HG03025 (cell line): ENCODE data around the gene XPNPEP1.

ENCODE experiments used
- ATAC-seq: cut with Tn5 transposase; IDR thresholded peaks from one replicate; pipeline ENCODE4 v1.9.1; 2021; ENCODE audit warnings: mild to moderate bottlenecking, moderate library complexity; ENCODE audit not compliant: unreplicated experiment, low FRiP score

The XPNPEP1 gene

DNA sequence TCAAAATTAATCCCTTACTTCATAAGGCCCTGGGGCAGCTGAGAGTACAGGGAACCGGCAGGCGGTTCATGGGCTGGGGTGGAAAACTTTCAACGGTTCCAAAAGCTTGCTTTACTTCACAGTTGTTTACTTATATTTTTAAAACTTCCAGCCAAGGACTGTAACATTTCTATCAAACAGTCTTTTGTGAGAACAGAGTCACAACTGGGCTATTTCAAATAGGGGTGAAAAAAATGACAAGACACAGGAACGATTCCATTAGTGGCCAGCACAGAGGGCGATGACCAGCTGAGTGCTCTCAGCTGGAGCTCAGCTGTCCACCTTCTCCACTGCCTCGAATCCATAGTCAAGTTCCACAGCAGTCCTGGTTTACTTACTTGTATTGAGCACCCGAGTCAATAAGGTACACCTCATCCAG lies 48.2 kb downstream of the XPNPEP1 start:
- ATAC-seq, result no peak

- ATAC-seq, result no peak
These were observed 51.8 kb downstream of the XPNPEP1 start for GRCh38 chr10:109871476-109871875.

- ATAC-seq, result no peak
These were observed 56.2 kb downstream of the XPNPEP1 start for GRCh38 chr10:109866995-109867635.

GRCh38 chr10:109866168-109866994 lies 56.9 kb downstream of the XPNPEP1 start:
- ATAC-seq, result no peak

- no peak for ATAC-seq
These were observed 59.5 kb downstream of the XPNPEP1 start for GRCh38 chr10:109863775-109864174.

DNA sequence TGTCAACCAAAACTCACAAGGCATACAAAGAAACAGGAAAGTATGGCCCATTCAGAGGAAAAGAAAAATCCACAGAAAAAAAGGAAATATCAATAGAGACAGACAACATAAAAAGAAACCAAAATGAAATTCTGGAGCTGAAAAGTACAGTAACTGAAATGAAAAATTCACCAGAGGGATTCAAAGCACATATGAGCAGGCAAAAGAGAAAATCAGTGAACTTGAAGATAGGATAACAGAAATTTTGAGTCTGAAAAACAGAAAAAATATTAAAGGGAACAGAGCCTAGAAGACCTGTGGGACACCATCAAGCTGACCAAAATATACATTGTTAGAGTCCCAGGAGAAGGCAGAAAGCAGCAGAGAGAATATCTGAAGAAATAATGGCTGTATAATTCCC lies 60.6 kb downstream of the XPNPEP1 start:
- no peak for ATAC-seq

DNA sequence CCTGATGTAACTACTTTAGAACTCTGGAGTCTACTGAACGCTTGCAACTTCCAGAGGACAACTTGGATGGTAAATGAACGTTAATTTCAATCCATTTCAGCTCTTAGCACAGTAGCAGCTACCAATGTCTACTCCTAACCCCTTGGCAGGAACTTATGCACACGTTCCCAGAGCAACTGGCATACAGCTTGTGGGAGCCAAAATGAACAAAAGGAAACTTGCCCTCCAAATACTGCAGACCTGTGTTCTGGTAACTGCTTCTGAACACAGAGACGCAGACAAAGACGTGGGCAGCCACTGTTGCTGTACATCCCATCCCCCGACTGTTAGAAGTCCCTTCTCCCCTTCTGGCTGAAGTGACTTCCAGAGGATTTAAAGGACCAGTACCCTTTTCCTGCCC lies 61.3 kb downstream of the XPNPEP1 start:
- no peak for ATAC-seq

- ATAC-seq, result no peak
These were observed 62.2 kb downstream of the XPNPEP1 start for GRCh38 chr10:109861081-109861480.

DNA sequence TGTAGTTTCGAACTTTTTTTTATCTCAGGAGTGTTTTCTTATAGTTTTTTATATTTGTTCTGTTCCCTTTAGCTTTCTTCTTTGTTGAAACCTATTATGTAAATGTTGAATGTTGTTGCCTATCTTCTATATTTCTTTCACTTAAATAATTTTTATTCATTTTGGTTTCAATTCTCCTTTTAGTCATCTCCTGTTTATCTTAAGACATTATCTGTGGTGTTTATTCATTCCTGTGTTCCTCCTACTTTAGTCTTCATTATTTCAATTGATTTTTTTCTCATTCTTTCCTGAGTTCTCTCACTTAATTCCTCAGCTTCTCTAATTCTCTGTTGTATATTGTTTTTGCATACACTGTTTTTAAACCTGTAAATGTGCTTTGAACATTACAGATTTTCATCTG lies 64.1 kb downstream of the XPNPEP1 start:
- ATAC-seq, result no peak

DNA sequence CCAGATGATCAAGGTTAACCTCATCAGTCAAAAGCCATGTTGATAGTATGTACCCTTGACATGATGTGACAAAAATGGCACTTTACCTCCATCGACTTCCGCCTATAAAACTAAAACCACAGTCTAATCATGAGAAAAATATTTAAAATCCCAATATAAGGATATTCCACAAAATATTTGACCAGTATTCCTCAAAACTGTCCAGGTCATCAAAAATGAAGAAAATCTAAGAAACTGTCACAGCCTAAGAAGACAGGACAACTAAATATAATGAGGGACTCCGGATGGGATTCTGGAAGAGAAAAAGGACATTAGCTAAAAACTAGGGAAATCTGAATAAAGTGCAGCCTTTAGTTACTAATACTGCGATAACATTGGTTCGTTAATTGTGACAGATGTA lies 67.6 kb downstream of the XPNPEP1 start:
- ATAC-seq, result no peak

DNA sequence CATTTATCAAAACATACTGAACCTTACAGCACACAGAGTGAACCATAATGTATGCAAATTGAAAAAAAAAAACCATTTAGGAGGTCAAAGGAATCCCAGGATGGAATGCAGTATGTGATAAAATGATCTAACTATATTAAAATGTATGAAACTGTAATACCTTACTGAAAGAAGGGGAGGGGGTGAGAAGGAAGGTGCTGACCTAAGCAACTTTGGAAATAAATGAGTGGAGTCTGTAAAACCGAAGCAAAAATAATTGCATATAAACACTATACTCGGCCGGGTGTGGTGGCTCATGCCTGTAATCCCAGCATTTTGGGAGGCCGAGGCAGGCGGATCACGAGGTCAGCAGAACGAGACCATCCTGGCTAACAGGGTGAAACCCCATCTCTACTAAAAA lies 69.4 kb downstream of the XPNPEP1 start:
- ATAC-seq, result no peak

DNA sequence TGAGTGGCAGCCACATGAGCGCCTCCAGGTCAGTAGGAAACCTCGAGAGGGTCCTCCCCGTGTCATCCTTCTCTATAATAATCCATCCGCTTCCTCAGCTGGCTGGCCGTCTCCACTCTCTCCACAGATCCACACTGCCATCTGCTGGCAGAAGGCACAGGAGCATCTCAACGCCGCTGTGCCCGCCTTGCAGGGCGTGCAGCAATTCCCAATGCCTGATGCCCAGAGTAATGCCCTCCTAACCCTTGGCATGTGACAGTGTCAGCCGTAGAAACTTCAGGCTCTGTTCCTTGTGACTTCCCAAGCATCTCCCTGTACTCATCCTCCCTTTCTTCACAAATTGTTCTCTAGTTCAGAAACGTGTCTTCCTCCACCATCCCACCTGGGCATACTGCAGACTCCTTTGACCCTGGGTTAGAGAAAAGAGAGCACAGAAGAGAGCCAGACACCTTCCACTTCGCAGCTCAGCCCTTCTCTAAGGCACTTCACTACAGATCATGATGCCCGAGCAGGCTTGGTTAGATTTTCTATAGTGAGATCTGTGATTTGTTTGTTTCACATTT lies 70.8 kb downstream of the XPNPEP1 start:
- ATAC-seq, result peak; percentile 97

DNA sequence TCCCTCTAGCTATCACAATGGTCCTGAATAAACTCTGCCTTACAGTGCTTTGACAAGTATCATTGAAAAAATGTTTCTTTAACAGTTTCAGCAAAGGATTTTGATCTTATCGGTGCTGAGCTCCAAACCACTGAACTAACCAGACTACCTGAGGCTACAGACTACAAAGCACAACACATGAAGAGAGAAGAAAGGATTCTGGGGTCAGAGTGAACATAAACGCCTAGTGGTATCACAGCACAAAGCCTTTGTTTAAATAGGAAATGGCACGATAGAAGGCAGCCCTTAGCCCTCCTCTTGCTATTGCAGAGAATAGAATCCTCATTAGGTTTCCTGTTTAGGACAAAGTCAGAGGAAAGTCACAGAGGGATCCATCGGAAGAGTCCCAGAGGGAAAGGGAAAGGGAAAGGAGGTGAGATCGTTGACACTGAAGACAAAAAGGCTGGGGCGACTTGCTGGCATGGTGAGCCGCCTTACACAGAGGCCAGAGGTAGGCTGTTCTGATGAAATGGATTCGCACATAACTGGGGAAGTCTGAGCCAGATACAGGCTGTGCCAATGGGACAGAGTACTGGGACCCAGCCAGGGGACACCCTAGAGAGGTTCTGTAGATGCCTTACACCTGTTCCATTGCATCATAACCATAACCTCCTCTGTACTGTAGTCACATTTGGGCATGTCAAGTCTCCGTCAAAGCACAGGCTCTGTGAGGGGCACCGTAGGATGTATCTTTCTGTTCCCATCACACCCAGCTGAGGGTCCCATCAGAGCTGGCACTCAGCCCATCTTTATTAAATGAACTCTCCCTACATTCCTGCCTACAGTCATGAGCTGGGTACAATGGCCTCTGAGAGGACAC lies 71.5 kb downstream of the XPNPEP1 start:
- no peak for ATAC-seq

- no peak for ATAC-seq
These were observed 76.5 kb downstream of the XPNPEP1 start for GRCh38 chr10:109846832-109847231.

- ATAC-seq, result no peak
These were observed 78.0 kb downstream of the XPNPEP1 start for GRCh38 chr10:109845308-109845707.

DNA sequence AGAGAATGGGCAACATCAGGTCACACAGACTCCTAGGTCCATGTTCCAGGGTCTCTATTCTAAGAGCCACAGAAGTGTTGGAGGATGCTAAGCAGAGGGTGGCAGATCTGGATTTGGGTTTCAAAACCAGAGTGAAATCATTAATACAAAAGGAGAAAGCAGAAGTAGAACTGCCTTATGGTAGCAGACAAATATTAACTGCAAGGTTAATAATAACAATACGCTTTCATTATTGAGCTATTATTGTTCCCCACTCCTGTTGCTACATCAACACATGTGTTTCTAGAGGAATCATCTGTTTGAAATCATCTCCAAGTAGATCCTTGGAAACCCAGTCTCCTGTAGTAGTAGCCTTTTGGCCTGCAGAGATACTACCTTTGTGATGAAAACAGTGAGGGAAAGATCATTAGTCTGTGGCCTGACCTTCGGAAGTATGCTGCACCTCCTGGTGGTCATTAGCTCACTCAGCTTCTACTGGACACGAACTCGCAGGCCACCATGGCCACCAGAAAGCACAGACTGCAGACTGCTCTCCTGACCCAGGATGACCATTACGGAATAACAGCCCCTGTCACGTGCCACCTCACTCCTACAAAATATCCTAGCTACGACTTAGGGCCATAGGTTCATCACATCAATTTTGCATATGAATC lies 84.6 kb downstream of the XPNPEP1 start:
- ATAC-seq, result no peak

DNA sequence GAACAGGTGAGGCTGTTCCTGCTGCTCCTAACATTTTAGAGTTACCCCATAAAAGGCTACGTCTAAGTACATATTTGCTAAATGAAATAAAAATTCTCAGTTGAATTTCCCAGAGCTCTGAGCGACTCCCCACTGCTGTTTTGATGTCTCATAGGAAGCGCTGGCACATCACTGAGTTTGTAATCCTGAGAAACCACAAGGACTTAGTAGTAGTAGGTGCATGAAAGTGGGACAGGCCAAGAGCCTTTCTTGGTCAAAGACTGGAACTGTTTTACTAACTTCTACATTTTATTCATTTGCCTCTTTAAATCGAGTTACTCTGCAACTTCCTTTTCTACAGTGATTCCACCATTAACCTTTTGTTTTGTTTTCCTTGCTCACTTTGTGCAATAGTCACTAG lies 85.9 kb downstream of the XPNPEP1 start:
- ATAC-seq, result no peak

- no peak for ATAC-seq
These were observed 88.1 kb downstream of the XPNPEP1 start for GRCh38 chr10:109835257-109835656.

DNA sequence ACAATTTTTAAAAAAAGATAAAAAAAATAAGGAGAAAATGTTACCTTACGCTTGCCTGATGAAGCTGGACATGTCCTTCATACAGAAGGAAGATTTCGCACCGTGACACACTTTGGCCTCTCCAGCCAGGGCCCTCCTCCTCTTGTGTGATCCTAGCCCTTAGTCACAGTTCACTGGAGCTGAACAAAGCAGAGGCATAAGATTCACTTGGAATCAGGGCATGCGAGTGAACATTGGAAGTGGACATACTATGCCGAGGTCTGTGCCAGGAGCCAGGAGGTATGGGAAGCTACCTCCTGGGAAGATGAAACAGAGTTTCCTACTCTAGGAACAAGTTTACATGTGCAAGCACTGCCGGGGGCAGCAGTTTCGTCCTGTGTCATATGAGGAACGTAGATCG lies 91.5 kb downstream of the XPNPEP1 start:
- no peak for ATAC-seq

DNA sequence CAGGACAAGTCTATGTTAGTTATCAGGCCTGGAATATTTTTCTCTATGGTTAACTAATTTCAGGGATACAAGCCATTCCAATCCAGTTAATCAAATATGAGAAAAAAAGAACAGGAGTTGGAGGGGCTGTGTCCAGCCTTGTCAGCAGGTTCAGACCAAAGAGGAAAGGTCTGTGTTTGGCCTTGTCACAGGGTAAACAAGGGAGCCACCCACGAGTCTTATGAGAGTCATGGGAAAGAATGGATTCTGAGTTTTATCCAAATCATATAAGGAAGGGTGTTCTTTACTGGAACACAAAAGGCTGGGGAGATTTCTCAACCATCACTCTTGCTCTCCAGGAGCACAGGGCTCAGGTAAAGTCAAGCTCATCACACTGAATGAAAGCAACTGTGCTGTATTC lies 99.1 kb downstream of the XPNPEP1 start:
- no peak for ATAC-seq
